ENCODE data around the gene ANKH.

- TF ChIP-seq CTCF (optimal IDR thresholded peaks at IDR 0.05 in 1 of 3, IDR thresholded peaks at IDR 0.05 in 1 of 3, conservative IDR thresholded peaks at IDR 0.05 in 1 of 3; ENCODE audit: extremely low read depth in 1 of 3, insufficient read depth in 2 of 3, low read length in 3 of 3) (no peak), EZH2 (IDR thresholded peaks at IDR 0.05; ENCODE audit: low read length) (no peak)
Observed at GRCh38 chr5:14712131-14712530, 159.4 kb downstream of the ANKH start.
